ENCODE measurements around the gene PLXNC1.

Gene PLXNC1

DNA sequence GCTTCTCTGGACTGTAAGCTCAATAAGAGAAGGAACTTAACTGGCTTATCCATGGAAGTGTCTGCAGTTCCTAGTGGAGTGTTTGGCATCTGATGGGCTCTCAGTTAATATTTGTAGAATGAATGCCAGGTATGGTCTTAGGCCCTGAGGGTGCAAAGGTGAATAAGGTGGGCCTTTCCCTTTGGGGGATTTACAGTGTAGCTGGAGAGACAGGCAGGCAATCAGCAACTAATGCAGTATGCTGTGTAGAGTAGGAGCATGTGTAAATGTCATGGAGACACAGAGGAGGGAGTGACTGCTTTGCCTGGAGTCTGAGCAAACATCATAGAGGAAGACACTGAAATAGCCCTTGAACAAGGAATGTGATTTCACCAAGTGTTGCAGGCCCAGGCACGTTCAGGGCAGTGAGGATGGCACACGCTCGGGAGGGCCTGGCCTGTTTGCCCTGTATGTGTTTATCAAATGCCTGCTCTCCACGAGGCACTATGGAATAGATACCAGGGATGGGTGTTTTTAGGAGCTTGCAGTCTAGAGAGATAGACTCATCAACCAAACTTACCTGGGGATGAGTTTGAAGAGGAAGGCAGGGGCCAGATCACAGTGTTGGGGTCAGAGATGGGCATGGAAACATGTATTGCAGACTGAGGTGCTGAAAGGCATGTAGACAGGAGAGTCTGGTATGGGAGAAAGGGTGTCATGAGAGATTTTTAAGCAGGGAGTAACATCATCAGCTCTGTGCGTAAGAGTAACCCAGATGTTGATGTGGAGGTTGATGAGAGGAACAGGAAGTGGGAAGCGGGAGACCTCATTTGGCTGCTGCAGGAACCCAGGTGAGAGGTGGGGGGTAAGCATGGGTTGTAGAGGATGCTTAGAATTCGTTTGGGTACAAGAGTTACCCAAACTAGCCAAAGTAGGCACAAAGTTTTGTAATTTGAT, 54.1 kb downstream of the PLXNC1 start:
- Histone ChIP-seq H3K4me3 (ENCODE audit: low read depth in 1 of 2, low read length in 2 of 2) (no peak overlapping the region), H3K27ac (ENCODE audit: low read depth, low read length) (no peak overlapping the region), H3K4me1 (ENCODE audit: insufficient read depth, low read length) (no peaks in the 10 kb centered on the region)

DNA sequence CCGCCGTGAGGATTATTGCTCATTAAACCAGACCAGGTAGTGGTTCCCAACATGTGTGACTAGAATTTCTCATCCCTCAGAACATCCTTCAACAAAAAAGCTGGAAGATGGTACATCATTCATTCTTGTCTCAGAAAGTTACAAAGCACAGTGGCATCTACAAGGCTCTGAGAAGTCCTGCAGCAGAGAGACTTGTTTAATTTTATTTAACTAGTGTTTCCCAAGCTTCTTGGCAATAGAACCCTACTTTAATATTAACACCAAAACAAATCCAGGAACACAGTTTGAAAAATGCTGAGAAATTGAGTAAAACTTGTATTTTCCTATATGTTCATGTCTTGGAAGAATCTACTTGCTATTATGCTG, 54.8 kb downstream of the PLXNC1 start:
- H3K4me1 ChIP-seq (ENCODE audit: insufficient read depth, low read length), result no peaks in the 10 kb centered on the region
- H3K36me3 ChIP-seq (ENCODE audit: insufficient read depth, low read length), result no peaks in the 10 kb centered on the region
- no peaks in the 10 kb centered on the region for H3K27me3 ChIP-seq (ENCODE audit: control insufficient read depth in 1 of 2, insufficient read depth in 2 of 2, low read length in 2 of 2)
- no peak overlapping the region for H3K4me3 ChIP-seq (ENCODE audit: low read depth in 1 of 2, low read length in 2 of 2)
- H3K9ac ChIP-seq (ENCODE audit: low read length), result no peak overlapping the region
- H3K27ac ChIP-seq (ENCODE audit: low read depth, low read length), result no peak overlapping the region
- no peaks in the 10 kb centered on the region for H3K9me3 ChIP-seq (ENCODE audit: low read length)

More for the DNA sequence above, 54.1 kb downstream of the PLXNC1 start:
- no peaks in the 10 kb centered on the region for H3K36me3 ChIP-seq (ENCODE audit: insufficient read depth, low read length)
- H3K9ac ChIP-seq (ENCODE audit: low read length), result no peak overlapping the region
- no peaks in the 10 kb centered on the region for H3K9me3 ChIP-seq (ENCODE audit: low read length)
- H3K27me3 ChIP-seq (ENCODE audit: control insufficient read depth in 1 of 2, insufficient read depth in 2 of 2, low read length in 2 of 2), result no peaks in the 10 kb centered on the region

DNA sequence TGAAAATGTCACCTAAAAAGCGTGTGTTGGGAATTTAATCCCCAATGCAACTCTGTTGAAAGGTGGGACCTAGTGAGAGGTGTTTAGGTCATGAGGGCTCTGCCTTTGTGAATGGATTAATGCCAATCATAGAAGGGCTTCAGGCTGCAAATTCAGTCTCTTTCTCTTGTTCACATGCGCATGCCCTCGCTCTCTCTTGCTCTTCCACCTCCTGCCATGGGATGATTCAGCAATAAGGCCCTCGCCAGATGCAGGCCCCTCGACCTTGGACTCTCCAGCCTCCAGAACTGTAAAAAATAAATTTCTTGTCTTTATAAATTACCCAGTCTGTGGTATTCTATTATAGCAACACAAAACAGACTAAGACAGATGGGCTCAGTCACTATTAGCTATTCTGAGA, 55.4 kb downstream of the PLXNC1 start:
- Histone ChIP-seq H3K27me3 (ENCODE audit: control insufficient read depth in 1 of 2, insufficient read depth in 2 of 2, low read length in 2 of 2) (no peaks in the 10 kb centered on the region), H3K4me1 (ENCODE audit: insufficient read depth, low read length) (no peaks in the 10 kb centered on the region), H3K9me3 (ENCODE audit: low read length) (no peaks in the 10 kb centered on the region), H3K27ac (ENCODE audit: low read depth, low read length) (no peak overlapping the region), H3K9ac (ENCODE audit: low read length) (no peak overlapping the region), H3K36me3 (ENCODE audit: insufficient read depth, low read length) (no peaks in the 10 kb centered on the region), H3K4me3 (ENCODE audit: low read depth in 1 of 2, low read length in 2 of 2) (no peak overlapping the region)

DNA sequence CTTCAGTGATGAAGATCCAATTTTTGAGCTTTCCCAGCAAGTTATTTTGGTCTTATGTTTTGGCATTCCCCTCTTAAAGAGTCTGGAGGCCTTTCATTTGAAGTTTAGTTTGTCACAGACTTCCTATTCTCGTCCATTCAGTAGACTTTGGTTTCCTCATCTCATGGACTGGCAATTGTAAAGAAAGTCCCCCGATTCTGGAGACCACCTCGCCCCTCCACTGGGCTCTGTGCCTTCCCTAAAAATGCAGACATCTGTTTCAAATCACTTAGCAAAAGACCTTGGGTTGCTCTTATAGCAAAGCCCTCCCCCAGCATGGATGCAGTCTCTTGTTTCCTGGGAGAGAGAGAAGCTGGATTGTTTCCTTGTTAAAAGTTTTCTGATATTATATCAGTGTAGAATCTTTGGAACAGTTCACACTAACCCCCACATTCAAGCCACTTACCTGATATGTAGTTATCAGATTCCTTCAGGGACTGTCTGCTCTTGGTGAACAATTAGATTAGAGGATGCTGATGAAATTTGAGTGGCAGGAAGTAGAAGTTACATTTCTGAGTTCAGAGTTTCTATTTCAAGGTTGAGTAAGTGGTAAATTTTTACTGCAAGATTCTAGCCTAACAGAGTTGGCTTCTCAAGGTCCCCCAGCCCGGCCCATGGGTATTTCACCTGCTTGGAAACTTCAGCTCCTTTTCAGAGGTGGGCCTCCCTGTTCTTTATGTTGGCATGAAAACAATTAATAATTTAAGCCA, 56.3 kb downstream of the PLXNC1 start:
- H3K9ac ChIP-seq (ENCODE audit: low read length), result no peak overlapping the region
- H3K4me3 ChIP-seq (ENCODE audit: low read depth in 1 of 2, low read length in 2 of 2), result no peak overlapping the region
- H3K9me3 ChIP-seq (ENCODE audit: low read length), result no peaks in the 10 kb centered on the region
- H3K36me3 ChIP-seq (ENCODE audit: insufficient read depth, low read length), result no peaks in the 10 kb centered on the region
- H3K27ac ChIP-seq (ENCODE audit: low read depth, low read length), result no peak overlapping the region
- H3K27me3 ChIP-seq (ENCODE audit: control insufficient read depth in 1 of 2, insufficient read depth in 2 of 2, low read length in 2 of 2), result no peaks in the 10 kb centered on the region
- H3K4me1 ChIP-seq (ENCODE audit: insufficient read depth, low read length), result no peaks in the 10 kb centered on the region

DNA sequence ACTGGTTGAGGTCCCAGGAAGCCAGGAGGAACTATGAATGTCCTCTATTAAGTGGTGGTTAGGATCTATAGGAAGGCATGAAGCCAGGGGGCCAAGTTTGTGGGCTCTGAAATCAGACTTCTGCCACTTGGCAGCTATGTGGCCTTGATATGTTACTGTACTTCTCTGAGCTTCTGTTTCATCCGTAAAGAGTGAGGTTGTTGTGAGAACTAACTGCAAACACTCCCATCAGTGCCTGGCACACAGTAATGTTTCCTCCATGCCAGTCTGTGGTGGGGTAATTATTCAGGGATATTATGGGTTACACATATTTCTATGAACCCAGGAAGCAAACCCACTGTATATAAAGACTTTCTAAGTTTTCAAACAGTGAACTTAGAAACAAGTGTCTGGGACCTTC, 57.4 kb downstream of the PLXNC1 start:
- Histone ChIP-seq H3K27me3 (ENCODE audit: control insufficient read depth in 1 of 2, insufficient read depth in 2 of 2, low read length in 2 of 2) (no peaks in the 10 kb centered on the region), H3K27ac (ENCODE audit: low read depth, low read length) (no peak overlapping the region), H3K4me3 (ENCODE audit: low read depth in 1 of 2, low read length in 2 of 2) (no peak overlapping the region), H3K36me3 (ENCODE audit: insufficient read depth, low read length) (no peaks in the 10 kb centered on the region), H3K4me1 (ENCODE audit: insufficient read depth, low read length) (no peaks in the 10 kb centered on the region), H3K9me3 (ENCODE audit: low read length) (no peaks in the 10 kb centered on the region), H3K9ac (ENCODE audit: low read length) (no peak overlapping the region)

DNA sequence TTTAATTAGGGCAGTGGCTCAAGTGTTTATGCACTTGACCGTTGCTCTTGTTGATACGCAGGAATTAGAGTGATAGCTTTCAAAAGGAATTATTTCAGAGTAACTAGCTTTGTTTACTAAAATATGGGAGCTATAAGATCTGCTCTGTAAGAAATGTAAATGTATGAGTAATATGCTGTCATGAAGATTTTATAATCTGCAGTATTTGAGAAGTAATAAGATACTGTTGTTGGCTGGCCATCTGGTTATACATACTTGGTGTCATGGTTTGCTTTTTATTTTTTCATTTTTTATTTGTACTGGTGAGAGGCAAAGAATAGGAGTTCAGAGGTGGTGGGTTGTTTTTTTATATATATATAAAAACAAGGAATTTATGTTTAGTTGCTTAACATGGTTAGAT, 58.5 kb downstream of the PLXNC1 start:
- Histone ChIP-seq H3K9ac (ENCODE audit: low read length) (no peak overlapping the region), H3K4me1 (ENCODE audit: insufficient read depth, low read length) (no peaks in the 10 kb centered on the region), H3K27ac (ENCODE audit: low read depth, low read length) (no peak overlapping the region), H3K4me3 (ENCODE audit: low read depth in 1 of 2, low read length in 2 of 2) (no peak overlapping the region), H3K27me3 (ENCODE audit: control insufficient read depth in 1 of 2, insufficient read depth in 2 of 2, low read length in 2 of 2) (no peaks in the 10 kb centered on the region), H3K36me3 (ENCODE audit: insufficient read depth, low read length) (no peaks in the 10 kb centered on the region), H3K9me3 (ENCODE audit: low read length) (no peaks in the 10 kb centered on the region)

DNA sequence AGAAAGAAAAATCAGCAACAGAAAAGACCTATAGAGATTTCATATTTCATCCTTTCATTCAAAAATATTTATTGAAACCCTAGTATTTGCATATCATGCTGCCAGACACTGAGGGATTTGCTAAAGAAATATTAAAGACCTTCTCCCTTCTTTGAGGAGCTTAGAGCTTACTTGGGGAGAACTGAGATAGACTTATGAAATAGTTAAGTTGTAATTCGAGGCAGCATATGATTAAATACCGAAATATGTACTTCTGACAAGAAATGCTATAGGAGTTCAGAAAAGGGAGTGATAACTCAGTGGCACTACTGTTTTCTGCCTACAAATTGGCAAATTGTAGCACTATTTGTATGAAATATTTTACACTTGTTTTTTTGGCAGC, 59.1 kb downstream of the PLXNC1 start:
- Histone ChIP-seq H3K4me1 (ENCODE audit: insufficient read depth, low read length) (no peaks in the 10 kb centered on the region), H3K9me3 (ENCODE audit: low read length) (no peaks in the 10 kb centered on the region), H3K27ac (ENCODE audit: low read depth, low read length) (no peak overlapping the region), H3K36me3 (ENCODE audit: insufficient read depth, low read length) (no peaks in the 10 kb centered on the region), H3K9ac (ENCODE audit: low read length) (no peak overlapping the region), H3K4me3 (ENCODE audit: low read depth in 1 of 2, low read length in 2 of 2) (no peak overlapping the region), H3K27me3 (ENCODE audit: control insufficient read depth in 1 of 2, insufficient read depth in 2 of 2, low read length in 2 of 2) (no peaks in the 10 kb centered on the region)

DNA sequence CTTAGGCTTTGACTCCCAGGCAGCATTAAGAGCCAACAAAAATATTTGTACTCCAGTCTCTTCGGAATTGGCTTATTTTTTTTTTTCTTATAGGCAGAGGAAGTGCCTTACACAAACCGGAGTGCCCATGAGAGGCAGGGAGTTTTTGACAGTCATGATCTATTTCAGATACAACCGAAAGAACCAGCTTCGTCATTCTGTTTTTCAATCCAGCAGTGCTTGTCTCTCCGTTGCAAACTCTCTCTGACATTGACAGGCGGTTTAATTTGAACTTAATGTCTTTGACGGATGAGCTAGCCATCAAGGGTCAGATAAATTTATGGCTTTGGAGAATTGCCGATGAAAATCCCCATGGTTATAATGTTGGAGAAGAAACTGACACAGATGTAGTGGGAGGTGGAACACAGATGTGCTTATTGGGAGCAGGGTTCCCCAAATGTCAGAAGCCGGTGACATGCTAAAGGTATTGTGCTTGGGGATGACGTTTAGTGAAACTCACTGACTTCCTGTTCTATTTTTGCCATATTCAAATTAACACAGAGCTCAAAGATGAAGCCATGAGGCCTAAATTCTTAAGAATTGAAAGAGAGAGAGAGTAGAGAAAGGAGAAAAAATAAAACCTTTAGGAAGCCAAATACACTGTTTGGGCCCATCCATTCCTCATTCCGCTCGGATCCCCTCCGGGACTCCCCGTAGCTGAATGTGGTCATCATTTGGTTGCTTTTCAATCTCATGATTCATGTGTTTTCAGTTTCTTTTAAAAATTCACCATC, 59.7 kb downstream of the PLXNC1 start:
- H3K4me3 ChIP-seq (ENCODE audit: low read depth in 1 of 2, low read length in 2 of 2), result no peak overlapping the region
- H3K27ac ChIP-seq (ENCODE audit: low read depth, low read length), result no peak overlapping the region
- H3K9ac ChIP-seq (ENCODE audit: low read length), result no peak overlapping the region
- no peaks in the 10 kb centered on the region for H3K9me3 ChIP-seq (ENCODE audit: low read length)
- no peaks in the 10 kb centered on the region for H3K4me1 ChIP-seq (ENCODE audit: insufficient read depth, low read length)
- H3K27me3 ChIP-seq (ENCODE audit: control insufficient read depth in 1 of 2, insufficient read depth in 2 of 2, low read length in 2 of 2), result no peaks in the 10 kb centered on the region
- no peaks in the 10 kb centered on the region for H3K36me3 ChIP-seq (ENCODE audit: insufficient read depth, low read length)

DNA sequence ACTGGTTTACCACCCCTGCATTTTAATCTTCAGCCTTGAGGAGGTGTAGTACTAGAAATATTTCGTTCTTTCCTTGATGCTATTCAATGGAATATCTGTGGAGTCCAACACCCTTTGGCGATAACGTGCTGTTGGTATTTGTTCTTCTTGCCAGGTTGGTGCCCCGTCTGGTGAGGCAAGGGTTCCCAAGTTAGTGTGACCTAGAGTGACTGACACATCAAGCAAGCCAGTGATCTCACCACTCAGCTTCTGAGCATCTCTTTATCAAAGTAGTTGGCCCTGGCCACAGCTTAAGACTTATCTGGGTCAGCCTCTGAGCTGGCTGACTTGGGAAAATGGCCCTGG, 60.2 kb downstream of the PLXNC1 start:
- Histone ChIP-seq H3K27me3 (ENCODE audit: control insufficient read depth in 1 of 2, insufficient read depth in 2 of 2, low read length in 2 of 2) (no peaks in the 10 kb centered on the region), H3K27ac (ENCODE audit: low read depth, low read length) (no peak overlapping the region), H3K9ac (ENCODE audit: low read length) (no peak overlapping the region), H3K9me3 (ENCODE audit: low read length) (no peaks in the 10 kb centered on the region), H3K4me1 (ENCODE audit: insufficient read depth, low read length) (no peaks in the 10 kb centered on the region), H3K36me3 (ENCODE audit: insufficient read depth, low read length) (no peaks in the 10 kb centered on the region), H3K4me3 (ENCODE audit: low read depth in 1 of 2, low read length in 2 of 2) (no peak overlapping the region)

DNA sequence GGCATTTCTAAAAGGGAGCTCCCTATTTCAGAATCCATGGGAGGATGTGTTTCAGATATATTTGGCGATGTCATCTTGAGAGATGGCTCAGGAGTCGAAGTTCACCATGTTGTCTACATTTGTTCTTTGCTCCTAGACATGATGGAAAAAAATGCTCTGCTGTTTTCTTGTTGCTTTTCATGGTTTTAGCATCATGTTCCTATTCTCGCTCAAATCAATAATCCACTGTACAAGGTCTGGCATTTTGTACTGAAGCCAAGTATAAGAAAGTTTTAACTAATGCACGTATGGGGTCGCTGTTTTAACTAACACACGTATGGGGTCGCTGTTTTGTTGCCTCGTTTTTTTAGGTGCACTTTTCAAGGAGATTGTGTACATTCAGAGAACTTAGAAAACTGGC, 60.9 kb downstream of the PLXNC1 start:
- no peaks in the 10 kb centered on the region for H3K9me3 ChIP-seq (ENCODE audit: low read length)
- no peaks in the 10 kb centered on the region for H3K27me3 ChIP-seq (ENCODE audit: control insufficient read depth in 1 of 2, insufficient read depth in 2 of 2, low read length in 2 of 2)
- H3K27ac ChIP-seq (ENCODE audit: low read depth, low read length), result no peak overlapping the region
- no peak overlapping the region for H3K4me3 ChIP-seq (ENCODE audit: low read depth in 1 of 2, low read length in 2 of 2)
- no peaks in the 10 kb centered on the region for H3K36me3 ChIP-seq (ENCODE audit: insufficient read depth, low read length)
- no peaks in the 10 kb centered on the region for H3K4me1 ChIP-seq (ENCODE audit: insufficient read depth, low read length)
- H3K9ac ChIP-seq (ENCODE audit: low read length), result no peak overlapping the region

DNA sequence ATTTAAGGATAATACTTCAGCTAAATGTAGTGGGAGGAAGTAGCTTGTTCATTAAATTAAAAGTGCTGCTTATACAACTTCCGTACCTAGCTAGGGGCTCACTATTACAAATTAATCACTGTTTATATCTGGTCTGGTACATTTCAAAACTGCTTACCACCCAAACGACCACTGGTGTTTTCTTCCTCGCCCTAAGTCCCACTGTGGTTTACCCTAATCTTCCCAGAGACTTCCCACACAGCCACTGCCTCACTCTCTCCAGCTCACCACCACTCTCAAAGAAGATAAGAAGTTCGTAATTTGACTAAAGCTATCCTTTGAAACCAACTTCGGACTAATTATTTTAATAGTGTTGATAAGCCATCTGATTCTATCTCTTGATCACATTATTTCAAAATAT, 62.6 kb downstream of the PLXNC1 start:
- Histone ChIP-seq H3K4me1 (ENCODE audit: insufficient read depth, low read length) (no peaks in the 10 kb centered on the region), H3K27ac (ENCODE audit: low read depth, low read length) (no peak overlapping the region), H3K4me3 (ENCODE audit: low read depth in 1 of 2, low read length in 2 of 2) (no peak overlapping the region), H3K9ac (ENCODE audit: low read length) (no peak overlapping the region), H3K9me3 (ENCODE audit: low read length) (no peaks in the 10 kb centered on the region), H3K27me3 (ENCODE audit: control insufficient read depth in 1 of 2, insufficient read depth in 2 of 2, low read length in 2 of 2) (no peaks in the 10 kb centered on the region), H3K36me3 (ENCODE audit: insufficient read depth, low read length) (no peaks in the 10 kb centered on the region)

Measured in muscle layer of colon (tissue), 2 donors.